HG03575 (cell line): Measurements from ENCODE around the gene ASCC3.

Source experiments
- ATAC-seq: cut with Tn5 transposase; IDR thresholded peaks from one replicate; pipeline ENCODE4 v1.9.1; 2021; ENCODE audit not compliant: unreplicated experiment, insufficient number of reproducible peaks, low FRiP score; ENCODE audit errors: extremely low read depth

The ASCC3 gene

DNA sequence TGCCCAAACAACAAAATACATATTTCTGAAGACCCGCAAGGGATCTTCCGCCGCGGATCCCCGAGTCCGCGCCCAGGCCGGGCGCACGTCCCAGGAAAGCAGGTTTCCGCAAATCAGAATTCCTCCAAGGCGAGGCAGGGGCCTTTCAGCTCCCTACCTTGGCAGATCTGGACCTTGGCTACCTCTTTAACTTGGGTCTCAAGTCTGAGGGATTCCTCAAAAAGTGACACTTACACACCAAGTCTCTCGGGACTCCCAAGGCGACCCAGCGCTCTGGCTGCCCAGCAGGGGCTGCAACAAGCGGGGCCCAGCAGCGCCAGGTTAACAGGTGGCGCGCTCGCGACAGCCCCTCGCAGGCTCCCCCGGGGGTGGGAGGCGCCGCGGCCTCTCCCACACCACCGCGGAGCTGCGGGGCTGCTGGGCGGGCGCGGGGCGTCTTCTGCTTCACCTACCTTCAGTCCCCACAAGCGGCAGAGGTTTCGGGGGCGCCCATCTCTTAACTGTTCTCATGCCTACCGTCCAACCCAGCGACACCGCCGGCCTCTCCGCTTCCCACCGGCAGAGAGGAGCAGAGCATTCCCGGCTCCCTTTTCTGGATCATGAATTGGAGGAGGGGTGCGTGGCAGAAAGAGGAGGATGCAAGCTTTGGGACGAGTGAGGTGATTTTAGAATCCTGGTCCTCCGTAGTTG is 416.8 kb downstream of the ASCC3 start:
- no peak for ATAC-seq

DNA sequence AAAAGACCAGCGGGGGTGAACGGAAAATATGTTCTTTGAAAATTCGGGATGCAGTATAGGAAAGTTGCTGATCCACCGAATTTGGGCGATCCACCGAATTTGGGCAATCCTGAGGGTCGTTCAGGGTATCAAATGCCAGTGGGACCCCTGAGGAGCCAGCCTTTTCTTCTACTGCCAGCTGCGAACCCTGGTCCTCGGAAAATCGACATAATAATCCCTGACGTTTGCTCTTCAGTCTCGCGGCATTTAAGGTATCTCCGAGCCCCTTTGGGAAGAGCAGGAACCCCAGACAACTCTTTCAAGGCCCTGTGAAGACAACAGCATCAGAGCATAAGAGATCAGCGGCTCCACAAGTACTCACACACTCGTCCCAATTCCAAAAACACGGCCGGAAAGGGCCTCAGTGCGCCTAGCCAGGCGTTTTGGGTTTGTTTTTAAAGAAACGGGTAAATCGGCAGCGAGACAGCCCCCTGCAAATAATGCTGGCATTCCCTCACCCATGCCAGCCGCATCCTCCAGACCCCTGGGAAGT is 417.4 kb downstream of the ASCC3 start:
- ATAC-seq = no peak

DNA sequence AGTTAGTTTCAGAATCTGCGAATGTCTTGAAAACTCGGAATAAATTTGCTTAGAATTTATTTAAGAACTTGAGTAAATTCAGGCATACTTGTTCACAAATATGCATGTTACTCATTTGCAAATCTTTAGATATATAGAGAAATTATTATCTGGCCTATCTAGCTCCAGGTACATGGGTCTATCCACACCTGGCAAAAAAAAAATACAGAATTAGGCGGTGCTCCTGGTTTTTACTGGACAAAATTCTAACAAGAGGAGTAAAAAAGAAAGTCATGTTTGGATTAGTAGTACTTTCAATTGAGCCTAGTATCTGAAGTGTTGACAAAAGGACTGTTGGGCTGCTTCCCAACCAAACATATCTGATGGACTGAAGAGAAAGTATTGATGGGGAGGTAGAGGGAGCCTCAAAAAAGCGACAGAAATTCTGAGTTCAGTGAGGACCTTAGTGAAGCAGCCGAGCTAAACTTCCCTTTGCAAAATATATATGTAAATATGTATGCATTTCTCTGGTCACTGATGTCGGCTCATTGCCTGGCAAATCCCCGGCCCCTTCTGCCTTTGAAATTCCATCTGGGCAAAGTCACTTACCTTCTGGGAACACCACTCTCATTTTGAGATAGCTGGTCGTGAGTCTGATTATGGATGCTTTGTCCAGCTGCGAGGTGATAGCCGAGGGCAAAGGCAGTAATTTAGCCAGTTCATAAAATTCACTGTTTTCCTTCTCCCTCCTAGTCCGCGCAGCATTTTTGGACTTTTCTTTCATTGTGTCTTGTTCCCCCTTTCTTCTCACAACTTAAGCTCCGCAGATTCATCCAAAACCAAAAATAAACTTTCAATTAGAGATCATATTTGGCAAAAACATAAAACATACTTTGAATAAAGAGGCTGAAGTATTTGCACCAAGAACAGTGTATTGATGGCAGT is 418.2 kb downstream of the ASCC3 start:
- no peak for ATAC-seq

DNA sequence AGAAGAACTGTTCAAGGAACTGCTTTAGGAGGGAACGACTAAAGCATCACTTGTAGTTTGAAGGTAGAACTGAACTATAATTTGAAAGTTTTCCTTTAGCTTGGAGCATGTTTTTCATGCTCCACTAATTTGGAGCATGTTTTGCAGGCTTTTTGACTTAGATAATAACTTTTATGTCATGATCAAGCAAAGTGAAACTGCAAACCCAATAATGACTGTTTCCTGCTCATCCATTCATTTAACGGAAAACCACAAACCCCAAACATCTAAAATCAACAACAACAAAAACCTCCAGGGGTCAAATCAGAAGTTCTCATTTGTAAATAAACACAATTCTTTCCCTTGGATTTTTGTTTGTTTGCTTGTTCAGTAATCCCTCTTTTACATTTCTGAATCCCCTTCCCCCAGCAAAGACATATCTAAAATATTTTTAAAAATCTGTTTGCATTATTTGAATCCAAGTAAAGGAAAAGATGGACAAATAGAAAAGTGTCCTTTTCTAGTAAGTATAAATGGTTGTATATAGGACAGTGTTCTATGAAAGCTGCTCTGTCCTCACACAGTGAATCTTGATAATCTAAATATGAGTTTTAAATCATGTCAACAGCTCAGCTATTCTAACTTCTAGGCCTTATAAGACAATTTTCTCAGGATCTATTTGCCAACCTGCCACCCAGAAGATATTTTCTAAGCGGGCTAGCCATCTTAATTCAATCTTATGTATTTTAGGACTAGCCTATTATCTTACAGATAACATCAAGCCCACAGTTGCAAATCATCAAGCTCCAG is 419.0 kb downstream of the ASCC3 start:
- no peak for ATAC-seq

DNA sequence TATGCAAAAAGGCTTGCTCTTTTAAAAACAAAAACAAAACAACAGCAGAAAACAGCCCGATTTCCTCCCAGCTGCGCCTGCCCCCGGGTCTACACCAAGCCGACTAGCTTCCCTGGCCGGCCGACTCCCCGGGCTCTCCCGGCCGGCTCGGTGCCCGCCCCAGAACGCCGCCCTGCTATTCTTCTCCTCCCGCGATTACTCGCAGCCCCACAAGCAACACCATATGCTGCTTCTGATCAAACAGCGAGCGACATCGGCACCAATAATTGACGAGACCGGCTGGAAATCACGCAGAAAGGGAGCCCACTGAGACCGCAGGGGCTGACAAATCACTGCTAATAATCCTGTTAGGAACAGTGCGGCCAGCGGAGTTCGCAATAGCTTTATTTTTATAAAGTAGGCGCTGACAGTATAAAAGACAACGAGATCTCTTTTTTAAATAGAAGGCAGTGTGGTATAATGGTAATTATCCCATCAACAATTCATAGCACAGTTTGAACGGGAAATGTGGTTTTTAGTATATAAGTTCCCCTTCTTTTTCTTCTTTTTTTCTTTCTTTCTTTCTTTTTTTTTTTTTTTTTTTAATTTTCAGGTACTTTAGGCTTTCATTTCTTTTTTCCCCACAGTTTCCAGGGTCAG is 419.7 kb downstream of the ASCC3 start:
- no peak for ATAC-seq

DNA sequence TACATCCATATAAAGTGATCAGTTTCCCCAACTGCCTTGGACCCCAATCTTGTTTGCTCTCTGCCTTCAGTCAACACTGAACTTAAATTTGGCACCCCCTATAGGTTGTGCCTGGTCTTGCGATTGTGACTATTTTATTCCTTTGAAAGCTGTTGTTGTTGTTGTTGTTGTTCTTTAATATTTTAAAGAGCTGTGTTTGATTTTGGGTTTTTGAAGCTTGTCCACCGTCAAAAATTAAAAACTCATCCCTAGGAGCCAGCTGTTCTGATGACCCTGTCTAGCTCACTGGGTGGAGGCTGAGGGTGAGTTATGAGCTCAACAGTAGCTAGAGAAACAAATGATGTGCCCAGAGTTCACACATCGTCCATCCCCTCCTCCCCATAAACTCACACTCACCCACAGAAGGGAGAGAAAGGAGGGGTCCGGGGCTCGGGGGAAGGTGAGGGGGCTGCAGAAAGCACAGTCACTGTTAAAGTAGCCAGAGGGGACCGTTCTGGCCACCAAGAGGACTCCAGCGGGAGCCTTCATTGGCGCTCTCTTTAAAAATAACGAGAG is 420.4 kb downstream of the ASCC3 start:
- ATAC-seq = no peak

DNA sequence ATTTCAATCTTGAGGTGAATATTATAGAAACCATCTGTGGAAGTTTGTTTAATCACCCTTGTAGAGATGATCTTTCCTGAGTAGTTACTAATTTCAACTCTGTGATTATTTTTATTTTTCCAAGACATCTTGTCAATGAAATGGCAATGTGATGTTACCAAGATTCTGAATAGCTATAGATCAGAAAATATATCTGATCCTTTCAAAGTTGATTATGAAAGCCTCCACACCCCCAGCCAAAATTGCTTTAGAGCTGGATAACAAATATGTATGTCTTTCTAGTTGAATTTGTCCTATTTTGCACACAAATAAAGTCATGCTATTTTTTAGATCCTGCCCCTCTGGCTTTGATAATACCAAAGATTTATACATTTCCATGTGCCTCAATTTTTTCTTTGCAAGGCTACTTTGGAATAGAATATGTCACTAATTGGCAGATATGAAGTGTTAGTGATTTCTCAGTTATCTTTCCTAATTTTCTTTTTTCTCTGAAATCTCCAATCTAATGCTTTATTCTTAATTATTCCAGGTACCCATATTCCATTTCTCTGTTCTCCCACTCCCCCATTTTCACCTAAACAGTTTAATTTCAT is 421.4 kb downstream of the ASCC3 start:
- ATAC-seq = no peak

DNA sequence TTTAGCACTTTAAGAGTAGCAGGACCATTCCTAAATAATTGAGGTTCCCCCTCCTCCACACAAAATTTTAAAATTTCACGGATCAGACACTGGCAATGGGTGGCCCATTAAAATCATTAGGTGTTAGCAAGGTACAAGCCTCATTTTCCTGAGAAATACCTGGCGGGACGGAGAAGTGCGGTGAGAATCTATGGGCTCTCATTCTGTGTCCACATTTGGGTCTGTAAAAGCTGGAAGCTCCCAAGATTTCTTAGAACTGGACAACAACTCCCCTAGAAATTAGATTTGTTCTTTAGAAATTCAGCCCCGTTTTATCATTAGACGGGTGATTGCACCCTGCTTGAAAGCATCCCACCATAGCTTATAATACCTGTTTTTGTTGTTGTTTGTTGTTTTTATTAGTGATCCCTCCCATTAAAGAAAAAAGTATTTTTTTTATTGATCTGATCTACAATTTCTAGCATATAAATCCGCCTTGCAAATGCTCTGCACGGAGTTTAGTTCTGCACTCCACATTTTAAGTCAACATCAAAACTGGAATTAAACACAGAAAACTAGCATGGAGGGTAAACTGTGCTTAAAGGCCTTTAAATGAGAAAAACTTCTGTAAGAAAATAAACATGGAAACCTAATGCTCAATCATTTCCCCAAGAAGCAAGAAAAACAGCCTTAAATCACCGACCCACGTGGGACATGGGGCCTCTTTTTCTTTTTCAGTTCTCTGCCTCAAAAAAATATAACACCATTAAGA is 422.1 kb downstream of the ASCC3 start:
- ATAC-seq = no peak
